Measurements from ENCODE around the gene FAM117A.

DNA sequence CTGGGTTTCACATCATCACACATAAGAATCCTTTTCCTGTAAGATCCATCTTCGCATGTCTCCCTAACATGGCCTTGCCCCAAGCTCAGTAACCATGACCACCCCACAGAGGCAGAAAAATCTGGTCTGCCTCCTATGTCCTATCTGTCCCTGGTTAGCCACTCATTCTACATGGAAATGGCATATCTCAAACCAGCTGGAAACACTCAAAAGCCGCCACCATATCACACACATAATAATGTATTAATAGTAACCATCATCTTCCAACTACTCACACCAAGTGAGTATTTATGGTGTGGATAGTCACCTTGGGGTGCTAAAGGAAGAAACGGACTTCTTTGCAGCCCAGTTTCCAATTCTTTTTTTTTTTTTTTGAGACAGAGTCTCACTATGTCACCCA, 11.4 kb downstream of the FAM117A start:
- TF ChIP-seq, protein P1, sequence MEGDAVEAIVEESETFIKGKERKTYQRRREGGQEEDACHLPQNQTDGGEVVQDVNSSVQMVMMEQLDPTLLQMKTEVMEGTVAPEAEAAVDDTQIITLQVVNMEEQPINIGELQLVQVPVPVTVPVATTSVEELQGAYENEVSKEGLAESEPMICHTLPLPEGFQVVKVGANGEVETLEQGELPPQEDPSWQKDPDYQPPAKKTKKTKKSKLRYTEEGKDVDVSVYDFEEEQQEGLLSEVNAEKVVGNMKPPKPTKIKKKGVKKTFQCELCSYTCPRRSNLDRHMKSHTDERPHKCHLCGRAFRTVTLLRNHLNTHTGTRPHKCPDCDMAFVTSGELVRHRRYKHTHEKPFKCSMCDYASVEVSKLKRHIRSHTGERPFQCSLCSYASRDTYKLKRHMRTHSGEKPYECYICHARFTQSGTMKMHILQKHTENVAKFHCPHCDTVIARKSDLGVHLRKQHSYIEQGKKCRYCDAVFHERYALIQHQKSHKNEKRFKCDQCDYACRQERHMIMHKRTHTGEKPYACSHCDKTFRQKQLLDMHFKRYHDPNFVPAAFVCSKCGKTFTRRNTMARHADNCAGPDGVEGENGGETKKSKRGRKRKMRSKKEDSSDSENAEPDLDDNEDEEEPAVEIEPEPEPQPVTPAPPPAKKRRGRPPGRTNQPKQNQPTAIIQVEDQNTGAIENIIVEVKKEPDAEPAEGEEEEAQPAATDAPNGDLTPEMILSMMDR (IDR thresholded peaks at IDR 0.05; ENCODE audit: low read depth, low read length, poor library complexity, severe bottlenecking) = no peak
- TF ChIP-seq EZH2phosphoT487 (IDR thresholded peaks at IDR 0.05; ENCODE audit: borderline replicate concordance, low read length) = no peak

All from DOHH2 (cell line).